Measurements from ENCODE around the gene ZNF124.

DNA sequence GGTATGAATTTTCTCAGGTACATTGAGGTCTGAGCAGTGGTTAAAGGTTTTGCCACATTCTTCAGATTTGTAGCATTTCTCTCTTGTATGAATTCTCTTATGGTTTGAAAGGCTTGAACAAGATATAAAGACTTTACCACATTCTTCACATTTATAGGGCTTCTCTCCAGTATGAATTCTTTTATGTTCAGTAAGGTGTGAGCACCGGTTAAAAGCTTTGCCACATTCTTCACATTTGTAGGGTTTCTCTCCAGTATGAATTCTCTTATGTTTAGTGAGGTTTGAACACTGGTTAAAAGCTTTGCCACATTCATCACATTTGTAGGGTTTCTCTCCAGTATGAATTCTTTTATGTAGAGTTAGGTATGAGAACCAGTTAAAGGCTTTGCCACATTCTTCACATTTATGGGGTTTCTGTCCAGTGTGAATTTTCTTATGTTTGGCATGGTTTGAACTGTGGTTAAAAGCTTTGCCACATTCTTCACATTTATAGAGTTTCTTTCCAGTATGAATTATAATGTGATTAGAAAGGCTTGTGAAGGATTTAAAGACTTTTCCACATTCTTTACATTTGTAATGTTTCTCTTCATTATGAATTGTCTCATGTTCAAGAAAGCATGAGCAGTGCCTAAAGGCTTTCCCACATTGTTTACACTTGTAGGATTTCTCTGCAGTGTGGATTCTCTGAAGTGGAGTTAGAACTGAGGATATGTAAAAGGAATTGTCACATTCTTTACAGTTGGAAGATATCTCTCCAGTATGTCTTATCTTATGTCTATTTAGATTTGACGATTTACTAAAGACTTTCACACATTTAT is 18.4 kb upstream of the ZNF124 start:
- TF ChIP-seq, protein P1, sequence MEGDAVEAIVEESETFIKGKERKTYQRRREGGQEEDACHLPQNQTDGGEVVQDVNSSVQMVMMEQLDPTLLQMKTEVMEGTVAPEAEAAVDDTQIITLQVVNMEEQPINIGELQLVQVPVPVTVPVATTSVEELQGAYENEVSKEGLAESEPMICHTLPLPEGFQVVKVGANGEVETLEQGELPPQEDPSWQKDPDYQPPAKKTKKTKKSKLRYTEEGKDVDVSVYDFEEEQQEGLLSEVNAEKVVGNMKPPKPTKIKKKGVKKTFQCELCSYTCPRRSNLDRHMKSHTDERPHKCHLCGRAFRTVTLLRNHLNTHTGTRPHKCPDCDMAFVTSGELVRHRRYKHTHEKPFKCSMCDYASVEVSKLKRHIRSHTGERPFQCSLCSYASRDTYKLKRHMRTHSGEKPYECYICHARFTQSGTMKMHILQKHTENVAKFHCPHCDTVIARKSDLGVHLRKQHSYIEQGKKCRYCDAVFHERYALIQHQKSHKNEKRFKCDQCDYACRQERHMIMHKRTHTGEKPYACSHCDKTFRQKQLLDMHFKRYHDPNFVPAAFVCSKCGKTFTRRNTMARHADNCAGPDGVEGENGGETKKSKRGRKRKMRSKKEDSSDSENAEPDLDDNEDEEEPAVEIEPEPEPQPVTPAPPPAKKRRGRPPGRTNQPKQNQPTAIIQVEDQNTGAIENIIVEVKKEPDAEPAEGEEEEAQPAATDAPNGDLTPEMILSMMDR (IDR thresholded peaks at IDR 0.05), result no peak
- no peak for TF ChIP-seq POLR2A (IDR thresholded peaks at IDR 0.05)

Data from lower leg skin (tissue), 3 donors.